ENCODE results near the gene WDR59.

GRCh38 chr16:74868035-74868434 lies 116.9 kb downstream of the WDR59 start:
- no peak for TF ChIP-seq BHLHE40 (IDR thresholded peaks at IDR 0.05; ENCODE audit: borderline replicate concordance)
- TF ChIP-seq FOXM1 (IDR thresholded peaks at IDR 0.05; ENCODE audit: borderline replicate concordance) = no peak
- no peak for TF ChIP-seq ARNT (IDR thresholded peaks at IDR 0.05)
- no peak for TF ChIP-seq SP1 (IDR thresholded peaks at IDR 0.05)
- no peak for TF ChIP-seq PKNOX1 (IDR thresholded peaks at IDR 0.05)
- TF ChIP-seq TARDBP (IDR thresholded peaks at IDR 0.05) = no peak
- no peak for TF ChIP-seq NFRKB (IDR thresholded peaks at IDR 0.05)
- TF ChIP-seq ZNF384 (IDR thresholded peaks at IDR 0.05) = no peak
- TF ChIP-seq ELF4 (IDR thresholded peaks at IDR 0.05) = no peak
